A549 (cell line): ENCODE data around the gene ZNF367. TPM values are rescaled to one million over a fixed set of nuclear protein-coding genes. Genes with fewer than 3 reads are reported as not detected.
A peak's percentile ranks its signal among the peaks of the same experiment; 100 is the strongest.

Experiments
- ATAC-seq, 2 experiments: fragments of 200-7000 bp in 1 of 2; fragments of >200 bp in 1 of 2; cut with Nextera tagmentation in 1 of 2; cut with Tn5 transposase in 1 of 2; 3 replicates each; pipeline versions ENCODE4 v1.8.0 to v1.9.1; 2018 to 2020; ENCODE audit warnings: mild to moderate bottlenecking in 1 of 2, moderate library complexity in 1 of 2
- CTCF ChIA-PET: fragments of 300-600 bp; sonication (Branson Sonifier 250); formaldehyde crosslinking; extraction: SDS; loops from one replicate; lab custom pipeline; 2021; ENCODE audit warnings: antibody characterized with exemption, inconsistent platforms; lab: Yijun Ruan, JAX
- POLR2A ChIA-PET: fragments of 350-600 bp; formaldehyde crosslinking; extraction: SDS; loops from one replicate; lab custom pipeline; 2021; ENCODE audit warnings: antibody characterized with exemption, inconsistent platforms; lab: Yijun Ruan, JAX
- DNase-seq, 2 experiments: peaks; one replicate each; pipeline versions ENCODE4 v3.0.0 to v3.0.0-alpha.2; 2011 to 2016; ENCODE audit warnings: low read depth in 1 of 2, low spot score in 1 of 2
- FAIRE-seq: peaks from 2 replicates; lab custom pipeline; 2011; peaks lifted over from hg19 to GRCh38; lab: Jason Lieb, UNC
- H3K27ac ChIP-seq, 2 experiments: fragments of >200 bp; sonication (Bioruptor Twin); formaldehyde crosslinking; 3 replicates each; pipeline ENCODE4 v1.5.1; 2016 to 2017
- H3K4me1 ChIP-seq: fragments of >200 bp; sonication (Bioruptor Twin); formaldehyde crosslinking; 3 replicates; pipeline ENCODE4 v1.6.1; 2016
- H3K4me2 ChIP-seq: fragments of >200 bp; sonication (Bioruptor Twin); formaldehyde crosslinking; 3 replicates; pipeline ENCODE4 v1.6.1; 2016
- H3K4me3 ChIP-seq: fragments of >200 bp; sonication (Bioruptor Twin); formaldehyde crosslinking; 3 replicates; pipeline ENCODE4 v1.5.1; 2016
- H3K9me3 ChIP-seq: fragments of >200 bp; sonication (Bioruptor Twin); formaldehyde crosslinking; 3 replicates; pipeline ENCODE4 v1.6.1; 2016
- BHLHE40 ChIP-seq: IDR thresholded peaks from 2 replicates; pipeline ENCODE4 v1.6.1; 2012; ENCODE audit warnings: low read depth, low read length, inconsistent platforms
- CEBPB ChIP-seq, 2 experiments: fragments of >200 bp in 1 of 2; sonication (Bioruptor Twin) in 1 of 2; formaldehyde crosslinking in 1 of 2; IDR thresholded peaks; 2 replicates each; pipeline ENCODE4 v1.6.1; 2012 to 2016
- CHD4 ChIP-seq: fragments of 200-600 bp; sonication (generic); IDR thresholded peaks from 2 replicates; pipeline ENCODE4 v1.6.1; 2016; ENCODE audit warnings: antibody characterized with exemption, mild to moderate bottlenecking, borderline replicate concordance
- HES2 ChIP-seq: fragments of >200 bp; sonication (Bioruptor Twin); formaldehyde crosslinking; IDR thresholded peaks from 2 replicates; pipeline ENCODE4 v1.6.1; 2016
- HEYL ChIP-seq: fragments of 250-450 bp; sonication (Bioruptor Pico); IDR thresholded peaks from 2 replicates; pipeline ENCODE4 v1.8.0; 2021; ENCODE audit warnings: mild to moderate bottlenecking, moderate library complexity
- HMGXB4 ChIP-seq: fragments of 250-450 bp; sonication (Bioruptor Pico); IDR thresholded peaks from 2 replicates; pipeline ENCODE4 v1.5.0; 2021; ENCODE audit warnings: mild to moderate bottlenecking, moderate library complexity, borderline replicate concordance
- HOXB13 ChIP-seq: fragments of 250-450 bp; sonication (Bioruptor Pico); IDR thresholded peaks from 2 replicates; pipeline ENCODE4 v1.5.0; 2020; ENCODE audit warnings: low read depth, mild to moderate bottlenecking, moderate library complexity
- JUN ChIP-seq, 2 experiments: fragments of >200 bp; sonication (Bioruptor Twin); formaldehyde crosslinking; IDR thresholded peaks; 2 replicates in 1 of 2; 3 replicates in 1 of 2; pipeline ENCODE4 v1.6.1; 2016 to 2017
- MAFK ChIP-seq: fragments of 450-650 bp; IDR thresholded peaks from 2 replicates; pipeline ENCODE4 v1.6.1; 2014; ENCODE audit not compliant: partially characterized antibody
- MAZ ChIP-seq: fragments of 150-350 bp; IDR thresholded peaks from 2 replicates; pipeline ENCODE4 v1.6.1; 2014; ENCODE audit warnings: antibody characterized with exemption, low read depth, low read length, borderline replicate concordance
- MYC ChIP-seq: IDR thresholded peaks from 2 replicates; pipeline ENCODE4 v1.6.1; 2012; ENCODE audit warnings: mild to moderate bottlenecking, inconsistent platforms, low read length, improper control_type of control experiment, borderline replicate concordance
- NPAS2 ChIP-seq: fragments of 250-450 bp; sonication (Bioruptor Pico); IDR thresholded peaks from 2 replicates; pipeline ENCODE4 v1.8.0; 2022; ENCODE audit warnings: mild to moderate bottlenecking, moderate library complexity, borderline replicate concordance
- NR3C1 ChIP-seq: fragments of >200 bp; sonication (Bioruptor Twin); formaldehyde crosslinking; IDR thresholded peaks from 3 replicates; pipeline ENCODE4 v1.6.1; 2017
- PHF8 ChIP-seq: fragments of 200-600 bp; sonication (generic); IDR thresholded peaks from 2 replicates; pipeline ENCODE4 v1.6.1; 2016; ENCODE audit warnings: low read depth, mild to moderate bottlenecking, antibody characterized with exemption, moderate library complexity, borderline replicate concordance
- RAD21 ChIP-seq, 2 experiments: fragments of >200 bp in 1 of 2; sonication (Bioruptor Twin) in 1 of 2; formaldehyde crosslinking in 1 of 2; IDR thresholded peaks in 1 of 2; conservative IDR thresholded peaks in 1 of 2; 2 replicates in 1 of 2; 3 replicates in 1 of 2; pipeline ENCODE4 v1.6.1; 2012 to 2018; ENCODE audit warnings: inconsistent platforms in 1 of 2
- RCOR1 ChIP-seq: fragments of 150-350 bp; IDR thresholded peaks from 2 replicates; pipeline ENCODE4 v1.6.1; 2014; ENCODE audit warnings: antibody characterized with exemption, low read length, low read depth
- REST ChIP-seq: fragments of 200-600 bp; sonication (generic); IDR thresholded peaks from 2 replicates; pipeline ENCODE4 v1.6.1; 2016; ENCODE audit warnings: antibody characterized with exemption, mild to moderate bottlenecking, moderate library complexity
- RNF2 ChIP-seq: fragments of 200-600 bp; sonication (generic); IDR thresholded peaks from 2 replicates; pipeline ENCODE4 v1.6.1; 2016; ENCODE audit warnings: low read depth, mild to moderate bottlenecking, antibody characterized with exemption, moderate library complexity, borderline replicate concordance
- SREBF2 ChIP-seq: fragments of 450-650 bp; IDR thresholded peaks from 2 replicates; pipeline ENCODE4 v1.6.1; 2014; ENCODE audit warnings: mild to moderate bottlenecking, moderate library complexity
- TFCP2L1 ChIP-seq: fragments of 250-450 bp; sonication (Bioruptor Pico); IDR thresholded peaks from 2 replicates; pipeline ENCODE4 v1.5.0; 2021; ENCODE audit warnings: mild to moderate bottlenecking
- USF2 ChIP-seq: fragments of 450-650 bp; IDR thresholded peaks from 2 replicates; pipeline ENCODE4 v1.6.1; 2014; ENCODE audit warnings: antibody characterized with exemption
- ZNF302 ChIP-seq: fragments of 250-450 bp; sonication (Bioruptor Pico); IDR thresholded peaks from 2 replicates; pipeline ENCODE4 v1.9.0; 2021; ENCODE audit warnings: inconsistent platforms, mild to moderate bottlenecking, moderate library complexity
- ZSCAN20 ChIP-seq: fragments of 250-450 bp; sonication (Bioruptor Pico); IDR thresholded peaks from 2 replicates; pipeline ENCODE4 v1.8.0; 2022; ENCODE audit warnings: mild to moderate bottlenecking, moderate library complexity
- WGBS: methylation state at CpG from one replicate; pipeline ENCODE4 v1.1.6; 2017; ENCODE audit errors: missing lambda C conversion rate; 5-methylcytosine and 5-hydroxymethylcytosine counted together
- polyA plus RNA-seq, 4 experiments: library from polyadenylated mRNA; depleted of rRNA in 3 of 4; stranded (reverse); fragments of >200 nt; fragmentation: RNase III in 1 of 4; extraction: RNeasy Plus Mini Kit Qiagen cat#74134 plus additional on column Dnase treatment in 1 of 4; gene quantifications; 2 replicates in 3 of 4; 3 replicates in 1 of 4; pipeline ENCODE4 v1.2.3, GENCODE V29; 2011 to 2017

The ZNF367 gene
- polyA plus RNA-seq, 2 of the 4 experiments (the other 2 are of a cell fraction), result 4.8 to 8.3 TPM

GRCh38 chr9:96381696-96382095 lies 36.5 kb downstream of the ZNF367 start (continued):
- TF ChIP-seq CHD4, result no peak
- no peak for TF ChIP-seq CEBPB (IDR thresholded peaks at IDR 0.05)
- TF ChIP-seq RNF2, result no peak

- ChIA-PET CTCF (interaction anchor here (0.9 to 1.5 kb wide), 2 partner anchors 31 to 64 kb away, joined by 3 to 6 read pairs; no protein-coding TSS in a partner anchor), POLR2A (no interaction called here)
- no peak for TF ChIP-seq JUN (IDR thresholded peaks at IDR 0.05)
- no peak for TF ChIP-seq CEBPB (IDR thresholded peaks at IDR 0.05)
- no peak for TF ChIP-seq HES2
- TF ChIP-seq HMGXB4 (CRISPR knock-in tag), result no peak
- TF ChIP-seq USF2, result no peak
- no peak for TF ChIP-seq TFCP2L1
- TF ChIP-seq SREBF2, result no peak
- TF ChIP-seq NPAS2 (CRISPR knock-in tag), result no peak
- H3K27ac ChIP-seq, result no peak overlapping the region
- FAIRE-seq, result no peak
- ATAC-seq, result no peak
- DNase-seq, result no peak
- WGBS, result 97% methylated on average over 4 of the region's 4 CpGs
- H3K4me2 ChIP-seq, result peak overlapping the region; percentile 93; the same call in 1 of the 3 replicates
- peaks cover 57% of the 10 kb centered on the region for H3K4me1 ChIP-seq
- no peaks in the 10 kb centered on the region for H3K9me3 ChIP-seq
- H3K4me3 ChIP-seq, result no peak overlapping the region
Observed at GRCh38 chr9:96381125-96381524, 37.0 kb downstream of the ZNF367 start.

GRCh38 chr9:96379461-96379860 lies 38.7 kb downstream of the ZNF367 start:
- CTCF ChIA-PET, result interaction anchor here (1.4 to 3.4 kb wide), 2 partner anchors 51 to 62 kb away, joined by 4 to 18 read pairs; no protein-coding TSS in a partner anchor
- Histone ChIP-seq H3K4me3 (no peak overlapping the region), H3K9me3 (no peaks in the 10 kb centered on the region), H3K27ac (no peak overlapping the region), H3K4me1 (peaks cover 45% of the 10 kb centered on the region), H3K4me2 (no peak overlapping the region)
- TF ChIP-seq MAZ (no peak), PHF8 (no peak), RCOR1 (no peak), BHLHE40 (no peak), HEYL (CRISPR knock-in tag) (no peak), MYC (no peak), NR3C1 (no peak), ZSCAN20 (no peak), JUN (IDR thresholded peaks at IDR 0.05) (no peak), REST (no peak), RAD21 (conservative IDR thresholded peaks at IDR 0.05 in 1 of 2, IDR thresholded peaks at IDR 0.05 in 1 of 2) (no peak), ZNF302 (CRISPR knock-in tag) (no peak), MAFK (no peak), HOXB13 (CRISPR knock-in tag) (no peak)
- ATAC-seq (no peak), DNase-seq (no peak), FAIRE-seq (no peak)
- POLR2A ChIA-PET, result no interaction called here
- WGBS, result 95% methylated on average over 2 of the region's 2 CpGs
